ENCODE measurements around the gene KANSL2. TPM values are rescaled to one million over a fixed set of nuclear protein-coding genes. Genes with fewer than 3 reads are reported as not detected.

KANSL2 gene
- total and polyA plus RNA-seq, 9 of the 15 experiments (the other 6 are each of a cell fraction or from before 2014, with no cell fraction given) = 41.1 to 89.8 (median 55.4) TPM

GRCh38 chr12:48694038-48694437 is 12.0 kb upstream of the KANSL2 start:
- Histone ChIP-seq H3K4me3 (no peak overlapping the region), H3K4me2 (ENCODE audit: insufficient read depth, low read length) (peak overlapping the region; percentile 14; the same call in 1 of the 2 replicates), H3K9ac (ENCODE audit: insufficient read depth in 1 of 2, low read depth in 2 of 2, low read length in 2 of 2) (peak overlapping the region in 1 of 2 experiments; percentile 31; a peak in 1 of 4 replicates), H3K27me3 (ENCODE audit: control insufficient read depth in 2 of 2, insufficient read depth in 2 of 2, low read length in 2 of 2) (no peaks in the 10 kb centered on the region), H3K9me1 (ENCODE audit: control insufficient read depth, insufficient read depth, low read length) (no peaks in the 10 kb centered on the region), H3K4me1 (replicated peaks in 1 of 2; ENCODE audit: control insufficient read depth in 2 of 2, insufficient read depth in 2 of 2, low read length in 2 of 2) (peaks cover 5 to 16% of the 10 kb centered on the region in 2 experiments; a peak in 3 of 5 replicates), H3K79me2 (ENCODE audit: control insufficient read depth, insufficient read depth, low read length) (peaks cover 50% of the 10 kb centered on the region), H3K27ac (ENCODE audit: extremely low read depth, low read depth, low read length) (peak overlapping the region; percentile 38; the same call in 1 of the 3 replicates), H3K36me3 (ENCODE audit: control insufficient read depth, insufficient read depth, low read length) (peaks cover 94% of the 10 kb centered on the region), H4K20me1 (replicated peaks; ENCODE audit: control insufficient read depth, insufficient read depth, low read length) (peaks cover 14% of the 10 kb centered on the region; the same call in 1 of the 2 replicates), H2AFZ (ENCODE audit: low read depth, low read length) (no peak overlapping the region), H3K9me3 (replicated peaks; ENCODE audit: control insufficient read depth, insufficient read depth, low read depth, low read length) (no peaks in the 10 kb centered on the region)
- BruUV-seq (replicated peaks) = no TSS peak
- TF ChIP-seq ZNF449 (CRISPR knock-in tag; IDR thresholded peaks at IDR 0.05) (no peak), USF2 (CRISPR knock-in tag; IDR thresholded peaks at IDR 0.05) (no peak), CCNT2 (IDR thresholded peaks at IDR 0.05; ENCODE audit: borderline replicate concordance, extremely low read depth, insufficient read length, low read depth, low read length) (peak; percentile 1), ZBTB1 (CRISPR knock-in tag; IDR thresholded peaks at IDR 0.05; ENCODE audit: borderline replicate concordance, low read depth) (no peak), ZBTB43 (CRISPR knock-in tag; IDR thresholded peaks at IDR 0.05) (no peak), RB1 (IDR thresholded peaks at IDR 0.05; ENCODE audit: low read depth) (no peak), NCOA4 (IDR thresholded peaks at IDR 0.05; ENCODE audit: partially characterized antibody) (no peak), CTCF (IDR thresholded peaks at IDR 0.05 in 2 of 3, conservative IDR thresholded peaks at IDR 0.05 in 1 of 3; ENCODE audit: insufficient read depth in 2 of 3, low read depth in 1 of 3, low read length in 3 of 3) (no peak)
- DNase-seq (ENCODE audit: extremely low read depth in 1 of 4, low spot score in 3 of 4) (no peak), FAIRE-seq (no peak), ATAC-seq (no peak)
- in situ Hi-C loops (cut with MboI) = no loop called here
- ChIA-PET POLR2A (interaction anchor here (0.6 to 2.2 kb wide), 6 partner anchors 9 to 263 kb away, joined by 3 to 14 read pairs (median 4); partner anchors contain the start of genes ARF3 and KANSL2), CTCF (ENCODE audit: low intra/inter-chr PET ratio) (no interaction called here)
- WGBS (ENCODE audit: insufficient coverage, low coverage, missing lambda C conversion rate) = 91% methylated on average over 6 of the region's 6 CpGs
- intact Hi-C loops (cut with micrococcal nuclease) = no loop called here

Measured in K562 (cell line).